Fibroblast of mammary gland (primary cell): ENCODE measurements around the gene MRI1.

Experiments
- DNase-seq: peaks from one replicate; pipeline ENCODE4 v3.0.0-alpha.2; 2010; ENCODE audit warnings: low read depth
- H3K4me3 ChIP-seq: 2 replicates; pipeline ENCODE4 v1.5.1; 2011; ENCODE audit warnings: low read depth, mild to moderate bottlenecking, low read length, moderate library complexity; ENCODE audit not compliant: control insufficient read depth
- CTCF ChIP-seq: conservative IDR thresholded peaks from 2 replicates; pipeline ENCODE4 v1.5.1; 2011; ENCODE audit warnings: low read depth, low read length, inconsistent platforms; ENCODE audit not compliant: control insufficient read depth, insufficient read depth

Gene MRI1

DNA sequence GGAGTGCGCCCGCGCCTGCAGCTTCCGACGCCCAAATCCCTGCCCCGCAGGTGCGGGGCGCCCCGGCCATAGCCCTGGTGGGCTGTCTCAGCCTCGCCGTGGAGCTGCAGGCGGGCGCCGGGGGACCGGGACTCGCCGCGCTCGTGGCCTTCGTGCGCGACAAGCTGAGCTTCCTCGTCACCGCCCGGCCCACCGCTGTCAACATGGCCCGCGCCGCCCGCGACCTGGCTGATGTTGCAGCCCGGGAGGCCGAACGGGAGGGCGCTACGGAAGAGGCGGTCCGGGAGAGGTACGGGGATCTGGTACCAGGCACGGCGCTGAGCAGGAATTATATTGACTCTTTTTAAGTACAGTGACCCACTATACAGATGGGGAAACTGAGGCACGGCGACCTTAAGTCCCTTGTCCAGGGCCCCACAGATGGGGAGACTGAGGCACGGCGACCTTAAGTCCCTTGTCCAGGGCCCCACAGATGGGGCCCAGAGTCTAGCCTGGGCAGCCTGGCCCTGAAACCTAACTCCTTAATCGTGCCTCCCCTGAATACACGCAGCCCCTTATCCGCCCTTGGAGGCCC lies 586 bp downstream of the MRI1 start:
- peak overlapping the region; percentile 69 for H3K4me3 ChIP-seq
- DNase-seq, result no peak
- no peak for TF ChIP-seq CTCF

DNA sequence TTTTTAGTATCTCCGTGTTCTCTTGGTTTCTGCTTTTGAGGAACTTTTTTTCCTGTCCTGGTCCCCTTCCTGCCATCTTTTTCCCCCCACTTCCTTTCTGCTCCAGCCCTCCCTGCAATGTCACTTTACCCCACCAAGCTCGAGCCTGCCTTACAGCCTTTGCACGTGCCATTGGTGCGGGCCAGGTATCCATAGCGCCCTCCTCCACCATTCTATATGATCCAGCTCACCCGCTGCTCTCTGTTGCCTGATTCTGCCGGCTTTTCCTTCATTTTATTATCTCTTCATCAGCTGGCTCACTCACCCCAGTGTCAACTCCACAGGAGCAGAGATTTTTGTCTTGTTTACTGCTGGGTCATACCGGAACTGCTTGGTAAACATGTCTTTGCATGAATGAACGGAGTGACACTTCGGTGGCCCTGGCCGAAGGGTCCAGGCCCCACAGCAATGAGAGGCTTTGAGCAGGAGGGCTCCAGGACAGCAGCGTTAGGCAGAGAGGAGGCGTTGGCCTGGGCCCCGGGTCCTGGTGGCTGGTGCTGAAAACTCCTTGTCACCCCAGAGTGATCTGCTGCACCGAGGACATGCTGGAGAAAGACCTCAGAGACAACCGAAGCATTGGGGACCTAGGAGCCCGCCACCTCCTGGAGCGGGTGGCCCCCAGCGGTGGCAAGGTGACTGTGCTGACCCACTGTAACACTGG lies 1.2 kb downstream of the MRI1 start:
- no peak for DNase-seq
- no peak for TF ChIP-seq CTCF
- peak overlapping the region; percentile 69 for H3K4me3 ChIP-seq

- DNase-seq, result no peak
- TF ChIP-seq CTCF, result no peak
- H3K4me3 ChIP-seq, result no peak overlapping the region
These were observed 1.8 kb downstream of the MRI1 start for GRCh38 chr19:13766095-13766481.

DNA sequence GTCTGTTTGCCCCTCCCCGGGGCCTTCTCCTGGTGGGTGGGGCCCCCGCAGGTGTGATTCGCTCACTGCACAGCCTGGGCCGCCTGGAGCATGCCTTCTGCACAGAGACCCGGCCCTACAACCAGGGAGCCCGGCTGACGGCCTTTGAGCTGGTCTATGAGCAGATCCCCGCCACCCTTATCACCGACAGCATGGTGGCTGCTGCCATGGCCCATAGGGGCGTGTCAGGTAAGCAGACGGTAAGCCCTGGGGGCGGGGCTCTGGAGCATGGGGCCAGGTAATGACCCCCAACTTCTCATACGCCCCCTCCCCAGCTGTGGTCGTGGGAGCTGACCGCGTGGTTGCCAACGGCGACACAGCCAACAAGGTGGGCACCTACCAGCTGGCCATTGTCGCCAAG lies 4.2 kb downstream of the MRI1 start:
- no peak overlapping the region for H3K4me3 ChIP-seq
- DNase-seq, result no peak
- TF ChIP-seq CTCF, result no peak

DNA sequence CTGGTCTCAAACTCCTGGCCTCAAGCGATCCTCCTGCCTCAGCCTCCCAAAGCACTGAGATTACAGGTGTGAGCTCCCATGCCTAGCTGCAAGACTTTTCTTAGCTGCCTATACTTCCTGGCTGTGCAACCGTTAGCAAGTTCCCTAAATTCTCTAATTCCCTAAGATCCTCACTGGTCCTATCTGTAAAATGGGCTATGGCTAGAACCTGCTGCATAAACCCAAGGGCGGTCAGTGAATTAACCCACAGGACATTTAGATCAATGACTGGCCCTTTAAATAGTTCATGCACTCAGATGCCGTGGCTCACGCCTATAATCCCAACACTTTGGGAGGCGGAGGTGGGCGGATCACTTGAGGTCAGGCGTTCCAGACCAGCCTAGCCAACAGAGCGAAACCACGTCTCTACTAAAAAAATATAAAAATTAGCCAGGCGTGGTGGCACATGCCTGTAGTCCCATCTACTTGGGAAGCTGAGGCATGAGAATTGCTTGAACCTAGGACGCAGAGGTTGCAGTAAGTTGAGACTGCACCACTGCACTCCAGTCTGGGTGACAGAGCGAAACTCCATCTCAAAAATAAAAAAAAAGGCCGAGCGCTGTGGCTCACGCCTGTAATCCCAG lies 5.8 kb downstream of the MRI1 start:
- no peak for DNase-seq
- H3K4me3 ChIP-seq, result no peak overlapping the region
- no peak for TF ChIP-seq CTCF

DNA sequence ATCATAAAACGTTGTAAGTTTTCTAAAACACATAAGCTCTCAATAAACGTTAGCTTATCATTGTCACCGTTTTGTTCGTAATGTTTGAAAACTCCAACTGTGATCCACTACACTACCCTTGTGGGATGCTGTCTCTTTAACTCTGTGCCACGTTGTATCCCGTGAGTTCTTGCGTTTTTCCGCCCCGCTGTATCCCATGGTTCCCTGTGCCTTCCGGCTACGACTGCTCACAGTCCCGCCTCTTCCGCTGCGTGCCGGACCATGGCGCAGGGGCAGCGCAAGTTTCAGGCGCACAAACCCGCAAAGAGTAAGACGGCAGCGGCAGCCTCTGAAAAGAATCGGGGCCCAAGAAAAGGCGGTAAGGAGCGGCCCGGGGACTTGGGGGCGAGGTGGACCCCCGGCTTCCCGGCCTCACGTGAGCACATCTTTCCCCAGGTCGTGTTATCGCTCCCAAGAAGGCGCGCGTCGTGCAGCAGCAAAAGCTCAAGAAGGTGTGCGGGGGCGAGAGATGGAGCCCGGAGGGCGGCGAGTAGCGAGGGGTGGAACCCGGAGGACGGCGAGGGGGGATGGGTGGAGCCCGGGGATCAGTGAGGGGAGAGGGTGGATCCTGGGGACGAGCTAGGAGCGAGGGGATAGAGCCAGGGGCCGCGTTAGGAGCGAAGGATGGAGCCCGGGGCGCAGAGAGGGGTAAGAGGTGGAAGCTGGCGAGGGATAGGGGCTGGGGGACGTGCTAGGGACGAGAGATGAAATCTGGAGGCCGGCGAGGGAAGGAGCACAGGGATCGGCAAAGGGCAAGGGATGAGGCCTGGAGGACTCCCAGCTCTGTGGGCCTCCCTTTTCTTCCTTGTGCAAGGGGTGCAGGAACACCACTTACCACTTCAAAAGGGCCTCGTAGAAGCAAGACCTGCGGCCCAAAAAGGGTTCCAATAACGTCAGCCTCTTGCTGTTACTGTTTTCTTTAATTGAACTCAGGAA lies 10.2 kb downstream of the MRI1 start, which contains the start of gene C19orf53:
TSS of gene C19orf53 (plus strand) at position 240 of the 975 bp plus-strand sequence. CDS start at position 262, 22 bp downstream.
- H3K4me3 ChIP-seq, result peak within 1 kb of the TSS; percentile 93
- TF ChIP-seq CTCF, result no peak
- peak; percentile 93 for DNase-seq
